Measurements from ENCODE around the gene TMPRSS11D. TPM values are rescaled to one million over a fixed set of nuclear protein-coding genes. Genes with fewer than 3 reads are reported as not detected.

TMPRSS11D gene
- polyA plus RNA-seq, 2 of the 4 experiments (the other 2 are of a cell fraction) = not detected

DNA sequence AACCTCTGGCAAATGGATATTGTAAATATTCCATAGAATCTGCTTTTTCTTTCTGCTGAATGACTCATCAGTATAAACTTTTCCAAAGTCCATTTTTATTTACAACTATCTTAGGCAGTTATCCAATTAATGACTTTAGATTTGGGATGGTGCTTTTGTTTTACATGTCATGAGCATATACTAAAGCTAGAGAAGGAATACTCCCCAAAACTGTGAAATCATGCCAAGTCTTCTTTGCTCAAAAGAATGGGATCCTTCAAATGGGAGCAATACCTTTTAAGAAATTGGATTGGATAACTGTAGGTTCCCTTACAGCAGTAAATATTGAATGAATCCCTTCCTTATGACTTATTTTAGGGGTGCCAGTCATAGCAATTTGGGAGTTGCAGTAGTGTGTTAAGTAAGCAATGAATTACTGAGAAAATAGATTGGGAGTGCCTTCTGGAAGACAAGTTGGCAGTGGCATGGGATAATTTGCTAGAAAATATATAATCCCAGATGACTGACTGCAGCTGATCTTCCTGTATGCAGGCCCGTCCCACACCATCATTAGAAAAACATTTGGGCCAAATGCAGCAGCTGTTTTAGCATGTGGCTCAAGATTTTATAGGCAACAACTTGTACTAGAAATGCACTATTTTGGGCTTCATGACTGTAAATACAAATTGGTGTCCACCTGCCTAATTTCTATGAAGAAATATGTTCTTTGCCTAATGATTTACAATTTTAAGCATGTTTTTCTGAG is 2.8 kb downstream of the TMPRSS11D start:
- FAIRE-seq (no peak), ATAC-seq (no peak), DNase-seq (ENCODE audit: low read depth in 1 of 2, low spot score in 1 of 2) (no peak)
- no peak overlapping the region for H3K4me2 ChIP-seq
- H3K27ac ChIP-seq = no peak overlapping the region
- no peaks in the 10 kb centered on the region for H3K4me1 ChIP-seq
- H3K4me3 ChIP-seq = no peak overlapping the region
- H3K9me3 ChIP-seq = no peaks in the 10 kb centered on the region
- CTCF ChIA-PET = no interaction called here
- WGBS (ENCODE audit: missing lambda C conversion rate) = 31% methylated on average over 1 of the region's 1 CpG
- POLR2A ChIA-PET = no interaction called here
- no peak for TF ChIP-seq EHF (CRISPR knock-in tag; IDR thresholded peaks at IDR 0.05)
- TF ChIP-seq CHD4 (IDR thresholded peaks at IDR 0.05; ENCODE audit: borderline replicate concordance) = no peak
- no peak for TF ChIP-seq MAFK (IDR thresholded peaks at IDR 0.05; ENCODE audit: partially characterized antibody)
- no peak for TF ChIP-seq FOSL2 (IDR thresholded peaks at IDR 0.05)
- peak; percentile 20; the same call in 1 of the 2 replicates for TF ChIP-seq FOSL2 (CRISPR knock-in tag; IDR thresholded peaks at IDR 0.05)
- TF ChIP-seq, protein P1, sequence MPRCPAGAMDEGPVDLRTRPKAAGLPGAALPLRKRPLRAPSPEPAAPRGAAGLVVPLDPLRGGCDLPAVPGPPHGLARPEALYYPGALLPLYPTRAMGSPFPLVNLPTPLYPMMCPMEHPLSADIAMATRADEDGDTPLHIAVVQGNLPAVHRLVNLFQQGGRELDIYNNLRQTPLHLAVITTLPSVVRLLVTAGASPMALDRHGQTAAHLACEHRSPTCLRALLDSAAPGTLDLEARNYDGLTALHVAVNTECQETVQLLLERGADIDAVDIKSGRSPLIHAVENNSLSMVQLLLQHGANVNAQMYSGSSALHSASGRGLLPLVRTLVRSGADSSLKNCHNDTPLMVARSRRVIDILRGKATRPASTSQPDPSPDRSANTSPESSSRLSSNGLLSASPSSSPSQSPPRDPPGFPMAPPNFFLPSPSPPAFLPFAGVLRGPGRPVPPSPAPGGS (IDR thresholded peaks at IDR 0.05) = no peak

DNA sequence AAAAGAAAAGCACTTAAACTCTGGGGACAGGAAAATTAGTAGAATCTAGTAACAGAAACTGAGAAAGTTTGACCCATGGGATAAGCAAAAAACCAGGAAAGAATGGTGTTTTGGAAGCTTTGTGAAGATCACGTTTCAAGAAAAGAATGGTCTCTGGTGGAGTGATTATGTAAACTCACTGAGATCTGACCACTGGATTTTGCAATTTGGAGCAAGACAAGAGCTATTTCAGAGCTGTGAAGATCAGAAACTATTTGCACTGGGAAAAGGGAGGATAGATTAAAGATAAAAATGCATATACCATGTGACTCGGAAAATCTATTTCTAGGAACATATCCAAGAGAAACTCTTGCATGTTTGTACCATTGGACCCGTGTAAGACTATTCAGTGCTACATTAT is 4.3 kb downstream of the TMPRSS11D start:
- Histone ChIP-seq H3K4me3 (no peak overlapping the region), H3K4me1 (no peaks in the 10 kb centered on the region), H3K4me2 (no peak overlapping the region), H3K27ac (no peak overlapping the region), H3K9me3 (no peaks in the 10 kb centered on the region)
- TF ChIP-seq RCOR1 (IDR thresholded peaks at IDR 0.05; ENCODE audit: low read depth, low read length) = no peak
- ChIA-PET CTCF (no interaction called here), POLR2A (no interaction called here)
- no peak for DNase-seq (ENCODE audit: low read depth in 1 of 2, low spot score in 1 of 2)
- ATAC-seq = no peak
- FAIRE-seq = no peak
- 60% methylated on average over 3 of the region's 3 CpGs for WGBS (ENCODE audit: missing lambda C conversion rate)

DNA sequence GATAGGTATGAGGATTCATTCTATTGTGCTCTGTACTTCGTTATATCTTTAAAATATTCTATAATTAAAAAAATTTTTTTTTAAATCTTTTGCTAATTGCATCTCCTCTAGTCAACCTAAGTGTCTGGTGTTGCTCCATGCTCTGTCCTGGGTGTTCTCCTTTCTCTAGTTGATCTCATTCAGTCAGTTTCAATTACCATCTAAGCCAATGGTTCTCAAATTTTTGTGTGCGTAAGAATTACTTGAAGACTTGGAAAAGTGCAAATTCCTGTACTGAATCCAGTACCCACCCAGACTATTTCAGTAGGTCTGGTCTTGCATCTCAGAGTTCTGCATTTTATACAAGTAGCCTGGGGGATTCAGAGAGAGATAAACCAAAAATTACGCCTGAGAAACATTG is 6.7 kb downstream of the TMPRSS11D start:
- no peak overlapping the region for H3K27ac ChIP-seq
- CTCF ChIA-PET = no interaction called here
- DNase-seq (ENCODE audit: low read depth in 1 of 2, low spot score in 1 of 2) (no peak), FAIRE-seq (no peak), ATAC-seq (no peak)
- no peaks in the 10 kb centered on the region for H3K9me3 ChIP-seq
- no peaks in the 10 kb centered on the region for H3K4me1 ChIP-seq
- POLR2A ChIA-PET = no interaction called here
- 56% methylated on average over 3 of the region's 3 CpGs for WGBS (ENCODE audit: missing lambda C conversion rate)
- TF ChIP-seq SMC3 (IDR thresholded peaks at IDR 0.05) (no peak), ESRRA (IDR thresholded peaks at IDR 0.05; ENCODE audit: borderline replicate concordance, low read length) (no peak)
- no peak overlapping the region for H3K4me2 ChIP-seq
- no peak overlapping the region for H3K4me3 ChIP-seq

DNA sequence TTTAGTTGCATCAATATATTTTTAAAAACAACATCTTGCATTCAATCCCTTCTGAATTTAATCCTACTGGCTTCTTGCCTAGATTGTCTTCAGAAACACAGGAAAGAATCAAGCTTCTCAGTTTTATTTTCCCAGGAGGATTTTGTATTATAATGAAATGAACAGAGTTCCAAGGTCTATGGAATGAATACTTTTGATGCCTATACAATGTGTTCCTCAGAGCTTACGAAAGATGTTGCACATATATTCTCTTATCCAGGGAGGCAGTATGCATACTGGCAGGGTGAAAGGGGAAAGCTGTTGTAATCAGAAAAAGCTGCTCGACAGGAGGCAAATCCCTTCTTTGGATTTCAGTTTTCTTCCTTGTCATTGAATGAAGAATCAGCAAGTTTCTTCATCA is 8.8 kb downstream of the TMPRSS11D start:
- CTCF ChIA-PET = interaction anchor here (0.5 kb wide), 1 partner anchor 300 kb away, joined by 3 read pairs; no protein-coding TSS in a partner anchor
- Histone ChIP-seq H3K27ac (no peak overlapping the region), H3K4me1 (no peaks in the 10 kb centered on the region), H3K4me3 (no peak overlapping the region), H3K9me3 (no peaks in the 10 kb centered on the region), H3K4me2 (no peak overlapping the region)
- FAIRE-seq (no peak), DNase-seq (ENCODE audit: low read depth in 1 of 2, low spot score in 1 of 2) (no peak), ATAC-seq (no peak)
- WGBS (ENCODE audit: missing lambda C conversion rate) = 40% methylated on average over 2 of the region's 2 CpGs
- TF ChIP-seq TP53 (CRISPR knock-in tag; IDR thresholded peaks at IDR 0.05) = no peak
- TF ChIP-seq, protein P2, sequence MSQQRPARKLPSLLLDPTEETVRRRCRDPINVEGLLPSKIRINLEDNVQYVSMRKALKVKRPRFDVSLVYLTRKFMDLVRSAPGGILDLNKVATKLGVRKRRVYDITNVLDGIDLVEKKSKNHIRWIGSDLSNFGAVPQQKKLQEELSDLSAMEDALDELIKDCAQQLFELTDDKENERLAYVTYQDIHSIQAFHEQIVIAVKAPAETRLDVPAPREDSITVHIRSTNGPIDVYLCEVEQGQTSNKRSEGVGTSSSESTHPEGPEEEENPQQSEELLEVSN (IDR thresholded peaks at IDR 0.05; ENCODE audit: borderline replicate concordance, low read depth) = no peak
- TF ChIP-seq, protein P3, sequence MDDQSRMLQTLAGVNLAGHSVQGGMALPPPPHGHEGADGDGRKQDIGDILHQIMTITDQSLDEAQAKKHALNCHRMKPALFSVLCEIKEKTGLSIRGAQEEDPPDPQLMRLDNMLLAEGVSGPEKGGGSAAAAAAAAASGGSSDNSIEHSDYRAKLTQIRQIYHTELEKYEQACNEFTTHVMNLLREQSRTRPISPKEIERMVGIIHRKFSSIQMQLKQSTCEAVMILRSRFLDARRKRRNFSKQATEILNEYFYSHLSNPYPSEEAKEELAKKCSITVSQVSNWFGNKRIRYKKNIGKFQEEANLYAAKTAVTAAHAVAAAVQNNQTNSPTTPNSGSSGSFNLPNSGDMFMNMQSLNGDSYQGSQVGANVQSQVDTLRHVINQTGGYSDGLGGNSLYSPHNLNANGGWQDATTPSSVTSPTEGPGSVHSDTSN (IDR thresholded peaks at IDR 0.05) = no peak
- TF ChIP-seq ZFP36 (IDR thresholded peaks at IDR 0.05; ENCODE audit: borderline replicate concordance, partially characterized antibody) = no peak
- TF ChIP-seq HDAC2 (IDR thresholded peaks at IDR 0.05) = no peak
- no peak for TF ChIP-seq HOXB5 (CRISPR knock-in tag; IDR thresholded peaks at IDR 0.05)
- TF ChIP-seq, protein P4, sequence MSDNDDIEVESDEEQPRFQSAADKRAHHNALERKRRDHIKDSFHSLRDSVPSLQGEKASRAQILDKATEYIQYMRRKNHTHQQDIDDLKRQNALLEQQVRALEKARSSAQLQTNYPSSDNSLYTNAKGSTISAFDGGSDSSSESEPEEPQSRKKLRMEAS (IDR thresholded peaks at IDR 0.05) = no peak
- TF ChIP-seq NPAS2 (CRISPR knock-in tag; IDR thresholded peaks at IDR 0.05; ENCODE audit: borderline replicate concordance) = no peak
- no peak for TF ChIP-seq FOSL2 (IDR thresholded peaks at IDR 0.05)
- no peak for TF ChIP-seq FOSL2 (CRISPR knock-in tag; IDR thresholded peaks at IDR 0.05)
- TF ChIP-seq ZNF302 (CRISPR knock-in tag; IDR thresholded peaks at IDR 0.05) = no peak
- POLR2A ChIA-PET = no interaction called here
